Measurements from ENCODE around the gene CTNNA2.

CTNNA2 gene

GRCh38 chr2:80420530-80421208 lies 907.8 kb downstream of the CTNNA2 start:
- TF ChIP-seq CTCF (IDR thresholded peaks at IDR 0.05; ENCODE audit: insufficient read depth, low read depth, low read length, missing control alignments): no peak
- DNase-seq (ENCODE audit: low read depth): peak; percentile 0
- H3K4me3 ChIP-seq (ENCODE audit: low read depth, low read length): no peak overlapping the region

- no peak overlapping the region for H3K4me3 ChIP-seq (ENCODE audit: low read depth, low read length)
- DNase-seq (ENCODE audit: low read depth): no peak
- TF ChIP-seq CTCF (IDR thresholded peaks at IDR 0.05; ENCODE audit: insufficient read depth, low read depth, low read length, missing control alignments): no peak
These were observed 916.4 kb downstream of the CTNNA2 start for GRCh38 chr2:80429251-80429650.

GRCh38 chr2:80437959-80438358 lies 925.1 kb downstream of the CTNNA2 start:
- no peak for TF ChIP-seq CTCF (IDR thresholded peaks at IDR 0.05; ENCODE audit: insufficient read depth, low read depth, low read length, missing control alignments)

GRCh38 chr2:80438686-80439085 lies 925.8 kb downstream of the CTNNA2 start:
- TF ChIP-seq CTCF (IDR thresholded peaks at IDR 0.05; ENCODE audit: insufficient read depth, low read depth, low read length, missing control alignments): no peak

More at GRCh38 chr2:80437959-80438358, 925.1 kb downstream of the CTNNA2 start:
- DNase-seq (ENCODE audit: low read depth): no peak
- no peak overlapping the region for H3K4me3 ChIP-seq (ENCODE audit: low read depth, low read length)

GRCh38 chr2:80454628-80455027 lies 941.8 kb downstream of the CTNNA2 start:
- no peak for DNase-seq (ENCODE audit: low read depth)
- no peak overlapping the region for H3K4me3 ChIP-seq (ENCODE audit: low read depth, low read length)
- TF ChIP-seq CTCF (IDR thresholded peaks at IDR 0.05; ENCODE audit: insufficient read depth, low read depth, low read length, missing control alignments): no peak

More at GRCh38 chr2:80438686-80439085, 925.8 kb downstream of the CTNNA2 start:
- no peak overlapping the region for H3K4me3 ChIP-seq (ENCODE audit: low read depth, low read length)
- no peak for DNase-seq (ENCODE audit: low read depth)

- no peak for DNase-seq (ENCODE audit: low read depth)
- no peak for TF ChIP-seq CTCF (IDR thresholded peaks at IDR 0.05; ENCODE audit: insufficient read depth, low read depth, low read length, missing control alignments)
- no peak overlapping the region for H3K4me3 ChIP-seq (ENCODE audit: low read depth, low read length)
These were observed 946.2 kb downstream of the CTNNA2 start for GRCh38 chr2:80459028-80459427.
